ENCODE data around the gene SLC30A5. TPM values are rescaled to one million over a fixed set of nuclear protein-coding genes. Genes with fewer than 3 reads are reported as not detected.

SLC30A5 gene
- total RNA-seq, 8 experiments from 2014 or later: 26.8 to 51.4 (median 47.2) TPM

Other genes starting within 250 kb of the SLC30A5 start
- gene CCNB1, start 73.1 kb downstream of the SLC30A5 start, total RNA-seq: 100 to 1,000 TPM in 2 of 8 experiments, 10 to 100 TPM in 1, 1 to 10 TPM in 5; 6.1 to 149 (median 8.9) TPM
- gene CENPH, start 95.6 kb downstream of the SLC30A5 start, total RNA-seq: 10 to 100 TPM in 5 of 8 experiments, 1 to 10 TPM in 3; 1.8 to 38.6 (median 13.4) TPM
- 10 to 100 TPM; 30.8 to 75.9 (median 39.7) TPM for gene CDK7, start 140.9 kb downstream of the SLC30A5 start, total RNA-seq
- 10 to 100 TPM in 1 of 8 experiments, 1 to 10 TPM in 7; 3.0 to 10.5 (median 4.6) TPM for gene CCDC125, start 238.8 kb downstream of the SLC30A5 start, total RNA-seq

All from motor neuron (in vitro differentiated cells).